ENCODE measurements around the gene GSS.

DNA sequence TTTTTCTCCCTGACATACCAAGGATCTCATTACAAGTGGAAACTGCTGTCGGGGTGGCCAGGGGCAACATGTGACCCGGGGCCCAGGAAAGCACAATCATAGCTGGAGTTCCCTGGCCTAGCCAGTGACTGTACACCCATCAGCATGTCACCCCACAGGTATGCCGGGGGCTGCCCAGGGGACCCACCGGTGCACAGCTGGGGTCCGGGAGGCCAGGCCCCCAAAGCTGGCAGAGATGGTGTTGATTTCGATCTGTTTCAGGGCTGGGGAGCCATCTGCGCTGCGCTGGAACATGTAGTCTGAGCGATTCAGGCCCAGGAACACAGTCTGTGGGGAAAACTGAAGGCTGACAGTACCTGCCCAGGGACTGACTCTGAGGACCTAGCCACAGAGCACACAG lies 13.3 kb downstream of the GSS start:
- TF ChIP-seq CTCF (IDR thresholded peaks at IDR 0.05) (no peak), POLR2A (IDR thresholded peaks at IDR 0.05) (no peak)

Measured in Peyer's patch (tissue), 4 donors.